HG02588 (cell line): ENCODE results near the gene CUL1.

Experiments
- ATAC-seq: cut with Tn5 transposase; IDR thresholded peaks from one replicate; pipeline ENCODE4 v1.9.1; 2021; ENCODE audit warnings: mild to moderate bottlenecking, moderate library complexity; ENCODE audit not compliant: unreplicated experiment

CUL1 gene

DNA sequence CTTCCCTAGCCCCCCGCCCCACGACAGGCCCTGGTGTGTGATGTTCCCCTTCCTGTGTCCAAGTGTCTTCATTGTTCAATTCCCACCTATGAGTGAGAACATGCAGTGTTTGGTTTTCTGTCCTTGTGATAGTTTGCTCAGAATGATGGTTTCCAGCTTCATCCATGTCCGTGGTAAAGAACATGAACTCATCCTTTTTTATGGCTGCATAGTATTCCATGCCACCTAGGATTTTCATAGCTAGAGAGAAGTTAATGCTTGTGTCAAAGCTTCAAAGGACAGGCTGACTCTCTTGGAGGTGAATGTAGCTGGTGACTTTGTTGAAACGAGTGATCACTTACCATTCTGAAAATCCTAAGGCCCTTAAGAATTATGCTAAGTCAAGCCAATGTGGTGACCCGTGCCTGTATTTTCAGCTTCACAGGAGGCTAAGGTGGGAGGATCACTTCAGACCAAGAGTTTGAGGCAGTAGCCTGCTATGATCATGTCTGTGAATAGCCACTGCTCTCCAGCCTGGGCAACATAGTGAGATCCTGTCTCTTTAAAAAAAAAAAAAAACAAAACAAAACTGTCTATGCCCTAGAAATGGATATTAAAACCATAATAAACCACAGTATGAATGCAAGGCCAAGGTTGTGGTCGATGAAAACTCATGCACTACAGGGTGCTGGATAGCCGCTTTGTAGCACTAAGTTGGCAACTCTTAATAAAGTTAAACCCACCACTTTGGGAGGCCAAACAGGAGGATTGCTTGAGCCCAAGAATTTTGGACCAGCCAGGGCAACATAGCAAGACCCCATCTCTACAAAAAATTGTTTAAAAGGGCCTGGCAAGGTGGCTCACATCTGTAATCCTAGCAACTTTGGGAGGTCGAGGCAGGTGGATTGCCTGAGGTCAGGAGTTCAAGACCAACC, 52.0 kb downstream of the CUL1 start:
- ATAC-seq: no peak

DNA sequence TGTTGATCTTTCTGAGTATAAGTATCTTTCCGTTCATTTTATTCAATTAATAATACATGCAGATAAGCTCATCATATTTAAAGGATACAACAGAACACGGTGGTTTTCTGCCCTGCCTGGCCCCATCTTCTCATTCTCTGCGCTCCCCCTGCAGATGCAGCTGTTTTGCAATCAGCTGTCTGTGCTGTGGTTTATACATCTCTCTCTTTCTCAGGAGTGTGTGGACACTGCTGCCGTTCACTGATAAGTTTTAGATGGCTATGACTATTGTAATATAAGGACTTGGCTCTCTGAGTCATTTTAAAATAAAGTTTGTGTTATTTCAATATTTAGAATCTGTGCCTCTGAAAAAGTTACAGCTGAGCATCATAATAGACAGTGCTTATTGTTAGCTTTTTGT, 54.5 kb downstream of the CUL1 start:
- no peak for ATAC-seq

DNA sequence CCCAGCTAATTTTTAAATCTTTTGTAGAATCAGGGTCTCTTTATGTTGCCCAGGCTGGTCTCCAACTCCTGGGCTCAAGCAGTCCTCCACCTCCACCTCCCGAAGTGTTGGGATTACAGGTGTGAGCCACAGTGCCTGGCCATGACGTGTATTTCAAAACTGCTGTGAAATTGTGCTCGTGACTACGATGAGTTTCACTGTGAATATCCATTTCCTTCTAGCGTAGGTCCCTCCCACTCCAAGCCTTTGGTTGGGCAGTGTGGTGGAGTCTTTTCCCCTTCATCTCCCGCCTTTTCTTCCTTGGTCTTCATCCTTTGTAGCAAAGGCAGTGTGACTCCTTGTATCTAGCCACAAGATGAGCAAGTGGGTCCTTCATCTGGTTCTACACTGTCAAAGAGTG, 56.2 kb downstream of the CUL1 start:
- no peak for ATAC-seq

DNA sequence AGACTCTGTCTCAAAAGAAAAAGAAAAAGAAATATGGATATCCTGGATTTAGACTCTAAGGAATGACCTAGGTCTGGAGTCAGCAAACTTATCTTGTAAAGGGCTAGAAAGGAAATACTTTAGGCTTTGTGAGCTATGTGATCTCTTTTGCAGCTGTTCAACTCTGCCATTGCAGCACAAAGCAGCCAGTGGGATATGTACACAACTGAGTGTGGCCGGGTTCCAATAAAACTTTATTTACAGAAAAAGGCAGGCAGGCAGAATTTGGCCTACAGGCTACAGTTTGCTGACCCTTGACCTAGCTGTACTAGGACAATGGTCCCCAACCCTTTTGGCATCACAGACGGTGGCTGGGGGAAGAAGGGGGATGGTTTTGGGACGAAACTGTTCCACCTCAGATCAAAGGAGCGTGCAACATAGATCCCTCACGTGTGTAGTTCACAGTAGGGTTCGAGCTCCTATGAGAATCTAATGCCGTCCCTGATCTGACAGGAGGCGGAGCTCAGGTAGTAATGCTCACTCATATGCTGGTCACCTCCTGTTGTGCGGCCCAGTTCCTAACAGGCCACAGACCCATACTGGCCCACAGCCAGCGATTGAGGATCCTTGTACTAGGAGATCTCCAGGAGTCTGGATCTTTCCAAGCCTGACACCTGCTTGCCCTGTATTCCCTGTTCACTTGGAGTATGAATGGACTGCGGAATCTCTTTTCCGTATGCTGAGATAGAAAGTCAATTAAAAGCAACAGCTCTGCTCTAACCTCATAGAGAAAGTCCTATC, 63.0 kb downstream of the CUL1 start:
- no peak for ATAC-seq

DNA sequence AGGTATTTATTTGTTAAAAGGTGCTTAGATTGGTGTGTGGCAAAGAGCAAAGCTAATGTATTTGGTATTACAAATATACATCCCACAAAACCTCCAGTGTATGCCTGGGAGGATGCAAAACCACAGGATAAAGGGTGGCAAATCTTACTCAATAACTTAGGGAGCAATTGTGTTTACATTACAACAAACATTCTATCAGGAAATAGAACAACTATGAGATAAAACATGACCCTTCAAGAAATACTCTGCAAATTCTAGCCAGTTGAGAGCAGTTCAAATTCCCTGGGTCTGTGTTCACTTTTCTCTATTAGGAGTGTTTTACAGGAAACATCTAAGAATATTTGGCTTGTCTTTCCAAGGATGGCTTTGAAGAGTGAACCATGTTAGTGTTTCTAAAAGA, 64.9 kb downstream of the CUL1 start:
- no peak for ATAC-seq

DNA sequence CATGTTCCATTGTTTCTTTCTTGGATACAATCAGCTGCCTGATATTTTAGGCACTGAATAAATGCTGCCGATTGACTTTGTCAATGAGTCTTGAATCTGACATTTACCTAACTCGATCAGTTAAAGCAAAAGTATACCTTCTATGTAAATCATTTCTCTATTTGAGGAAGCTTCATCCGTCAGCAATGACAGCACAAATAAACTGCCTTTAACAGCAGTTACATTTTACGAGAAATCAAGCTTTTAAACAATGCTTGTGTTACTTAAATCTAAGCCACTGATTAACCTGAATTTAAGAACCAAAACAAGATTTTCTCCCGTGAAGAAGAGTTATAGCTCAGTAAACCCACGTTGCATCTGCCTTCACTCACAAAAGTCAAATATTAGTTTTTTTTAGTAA, 71.3 kb downstream of the CUL1 start:
- no peak for ATAC-seq

DNA sequence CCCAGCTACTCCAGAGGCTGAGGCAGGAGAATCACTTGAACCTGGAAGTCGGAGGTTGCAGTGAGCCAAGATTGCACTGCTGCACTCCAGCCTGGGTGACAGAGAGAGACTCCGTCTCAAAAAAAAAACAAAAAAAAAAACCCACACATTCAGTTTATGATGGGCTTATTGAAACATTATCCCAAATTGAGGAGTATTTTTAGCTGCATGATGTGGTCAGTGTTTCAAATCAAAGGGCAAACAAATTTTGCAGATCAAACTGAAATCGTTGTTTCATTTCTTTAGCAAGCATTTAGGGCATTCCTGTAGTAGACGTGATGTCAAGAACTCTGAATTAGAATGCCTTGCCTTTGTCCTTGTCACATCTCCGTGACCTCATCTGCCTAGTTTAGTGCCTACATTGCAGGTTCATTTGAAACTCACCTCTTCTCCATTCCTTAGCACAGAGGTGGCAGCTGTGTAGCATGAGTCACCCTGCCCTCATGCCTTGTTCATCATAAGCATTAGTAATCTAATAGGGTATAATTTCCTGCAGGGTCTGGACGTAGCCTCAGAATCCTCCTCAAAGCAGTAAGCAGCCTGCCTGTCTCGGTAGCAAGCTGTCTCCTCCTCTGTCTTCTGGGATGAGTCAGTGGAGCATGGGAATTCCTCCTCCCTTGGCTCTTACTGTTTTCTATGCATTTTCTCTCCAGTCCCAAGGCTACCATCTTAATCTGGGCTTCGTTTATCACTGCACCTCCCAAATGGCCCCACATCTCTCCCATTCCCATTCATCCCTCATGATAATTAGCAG, 73.8 kb downstream of the CUL1 start:
- no peak for ATAC-seq

DNA sequence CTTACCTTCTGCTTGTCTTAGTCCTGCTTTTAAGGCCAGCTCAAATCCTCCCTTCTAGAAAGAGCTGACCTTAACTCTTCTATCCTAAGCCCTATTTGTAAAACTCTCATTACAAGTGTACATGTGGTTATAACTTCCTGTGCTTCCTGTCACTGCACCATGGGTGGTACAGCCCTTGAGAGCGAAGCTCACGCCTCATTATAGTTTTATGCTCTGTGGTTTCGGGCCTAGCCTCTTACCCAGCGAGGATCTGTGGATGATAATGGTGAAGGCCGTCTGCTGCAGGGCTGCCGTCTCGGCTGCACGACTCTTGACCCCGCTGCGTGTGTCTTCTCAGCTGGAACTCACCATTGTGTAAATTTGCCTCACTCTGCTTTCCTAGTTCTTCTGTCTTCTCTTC, 74.6 kb downstream of the CUL1 start:
- ATAC-seq: no peak

DNA sequence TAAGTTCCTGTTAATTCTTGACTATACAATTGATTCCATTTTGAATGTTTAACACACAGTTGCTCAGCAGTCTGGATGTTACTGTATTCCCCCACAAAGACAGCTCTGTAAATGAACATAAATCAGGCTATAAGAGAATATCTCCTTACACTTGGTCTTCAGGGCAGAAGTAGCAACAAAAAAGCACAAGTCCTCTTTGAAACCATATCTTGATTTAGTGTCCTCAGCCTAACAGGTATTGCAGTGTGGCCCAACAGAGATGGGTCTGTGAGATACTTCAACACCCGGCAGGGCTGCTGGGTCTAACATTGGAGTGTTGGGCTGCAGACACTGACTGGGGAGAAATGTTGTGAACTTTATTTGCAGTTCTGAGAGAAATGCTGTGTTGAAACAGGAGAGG, 75.8 kb downstream of the CUL1 start:
- no peak for ATAC-seq

DNA sequence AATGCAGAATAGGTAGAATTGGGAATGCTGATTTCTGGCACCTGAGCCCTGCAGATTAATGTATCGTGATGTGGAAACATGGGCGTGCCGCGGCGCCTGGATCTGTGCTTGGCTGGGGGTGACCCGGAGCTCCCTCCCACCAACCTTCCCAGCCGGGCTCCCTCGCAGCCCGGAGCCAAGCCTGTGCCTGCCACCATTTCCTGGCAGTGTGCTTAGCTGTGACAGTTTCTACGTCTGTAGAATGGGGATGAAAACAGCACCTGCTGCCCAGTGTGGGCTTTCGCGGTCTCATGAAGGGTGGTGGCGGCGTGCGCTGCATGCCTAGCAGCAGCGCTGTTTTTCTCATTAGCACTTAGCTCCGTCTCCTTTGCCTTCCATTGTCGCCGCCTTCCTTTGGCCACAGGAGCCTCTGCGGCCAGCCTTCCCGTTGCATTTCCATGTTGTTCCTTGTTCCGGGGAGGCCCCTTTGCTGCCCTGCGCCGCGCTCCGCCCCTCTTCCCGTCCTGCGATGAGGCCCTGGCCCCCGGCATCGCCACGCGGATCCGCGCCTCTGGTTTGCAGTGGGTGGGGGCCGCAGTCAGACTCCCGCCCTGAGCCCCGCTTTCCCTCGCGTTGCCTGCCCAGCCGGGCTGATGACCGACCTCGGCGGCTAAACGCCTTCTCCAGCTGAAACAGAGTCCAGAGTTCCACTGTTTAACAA, 84.2 kb downstream of the CUL1 start:
- ATAC-seq: no peak

DNA sequence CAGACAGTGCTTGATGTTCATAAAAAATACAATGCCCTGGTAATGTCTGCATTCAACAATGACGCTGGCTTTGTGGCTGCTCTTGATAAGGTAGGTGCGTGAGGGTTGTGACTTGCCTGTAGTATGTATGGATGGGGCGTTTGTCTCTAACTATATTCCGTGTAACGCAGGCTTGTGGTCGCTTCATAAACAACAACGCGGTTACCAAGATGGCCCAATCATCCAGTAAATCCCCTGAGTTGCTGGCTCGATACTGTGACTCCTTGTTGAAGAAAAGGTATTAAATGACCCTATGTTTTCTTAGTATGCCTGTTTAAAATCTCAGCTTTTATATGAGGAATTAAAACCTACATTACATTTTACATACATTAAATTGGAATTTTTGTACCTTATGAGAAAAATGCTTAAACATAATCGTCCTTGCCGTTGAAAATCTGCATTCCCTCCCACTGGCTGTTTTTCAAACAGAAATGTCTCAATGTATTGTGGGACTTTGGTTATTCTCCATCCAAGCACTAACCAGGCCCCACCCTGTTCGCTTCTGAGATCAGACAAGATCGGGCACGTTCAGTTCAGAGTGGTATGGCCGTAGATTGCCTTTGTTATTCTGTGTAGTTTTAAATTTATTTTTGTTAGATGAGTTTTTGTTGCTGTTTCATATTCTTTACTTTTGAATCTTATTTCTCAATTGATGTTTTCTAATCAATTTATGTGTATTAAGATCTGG, 85.3 kb downstream of the CUL1 start:
- no peak for ATAC-seq

DNA sequence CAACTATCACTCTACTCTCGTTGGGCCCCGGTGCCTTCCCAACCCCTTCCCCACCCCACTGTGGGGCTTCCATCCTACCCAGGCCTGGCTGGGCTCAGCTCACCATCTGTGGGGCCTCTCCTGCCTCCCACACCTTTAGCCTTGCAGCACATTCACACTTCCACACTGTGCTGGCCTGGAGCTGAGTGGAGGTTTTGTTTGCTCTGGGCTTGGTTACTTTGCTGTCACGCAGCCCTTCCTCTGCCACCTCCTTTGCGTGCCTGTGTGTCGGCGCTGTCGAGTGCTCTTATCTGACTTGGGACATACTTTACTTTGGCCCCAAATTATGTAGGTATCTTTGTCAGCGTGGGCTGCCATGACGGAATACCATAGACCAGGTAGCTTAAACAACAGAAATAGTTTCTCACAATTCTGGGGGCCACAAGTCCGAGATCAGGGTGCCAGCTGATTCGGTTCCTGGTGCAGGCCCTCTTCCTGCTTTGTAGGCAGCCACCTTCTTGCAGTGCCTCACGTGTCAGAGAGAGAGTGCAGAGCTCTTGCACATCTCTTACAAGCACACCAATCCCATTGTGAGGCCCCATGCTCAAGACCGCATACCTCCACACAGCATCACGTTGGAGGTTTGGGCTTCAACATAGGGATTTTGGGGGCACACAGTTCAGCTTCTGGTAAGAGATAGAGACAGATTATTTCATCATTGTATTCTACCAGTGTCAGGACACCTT, 89.0 kb downstream of the CUL1 start:
- no peak for ATAC-seq

DNA sequence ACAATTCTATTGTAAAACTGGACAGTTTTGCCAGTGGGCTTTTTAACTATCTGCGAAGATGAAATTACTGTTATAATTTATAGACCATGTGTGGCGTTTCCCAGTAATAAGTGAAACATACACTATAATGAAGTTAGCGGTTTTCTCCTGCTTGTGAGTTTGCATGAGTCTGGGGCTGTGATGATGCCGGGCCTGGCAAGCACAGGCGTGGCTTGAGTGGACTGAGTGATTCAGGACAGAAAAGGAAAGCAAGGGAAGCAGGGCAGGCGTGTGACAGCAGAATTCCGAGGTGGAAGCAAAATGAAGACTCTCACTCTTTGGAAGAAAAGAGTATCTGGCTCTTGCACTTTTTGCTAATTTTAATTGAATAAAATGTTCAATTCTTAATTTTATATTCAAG, 90.5 kb downstream of the CUL1 start:
- ATAC-seq: no peak

DNA sequence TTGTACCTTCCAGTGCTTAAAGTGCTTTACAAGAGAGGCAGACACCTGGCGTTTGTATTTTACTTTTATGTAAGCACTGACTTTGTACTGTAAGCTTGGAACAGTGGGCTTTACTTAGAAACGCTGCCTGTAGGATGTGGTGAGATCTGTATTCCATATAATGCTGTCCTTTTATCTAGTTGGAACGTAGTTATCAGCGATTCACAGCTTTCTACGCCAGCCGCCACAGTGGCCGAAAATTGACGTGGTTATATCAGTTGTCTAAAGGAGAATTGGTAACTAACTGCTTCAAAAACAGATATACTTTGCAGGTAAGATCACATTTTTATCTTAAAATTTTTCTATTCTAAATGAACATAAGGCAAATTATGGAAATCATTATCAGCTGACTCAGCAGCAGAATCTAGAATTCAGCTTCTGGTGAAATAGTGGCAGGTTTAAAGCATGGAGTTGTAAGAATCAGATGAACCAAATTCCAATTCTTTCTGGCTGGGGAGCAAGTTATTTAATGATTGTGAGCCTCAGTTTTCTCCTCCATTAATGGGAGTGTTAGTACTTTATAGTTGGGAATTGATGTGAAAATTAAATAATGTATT, 91.5 kb downstream of the CUL1 start:
- no peak for ATAC-seq

DNA sequence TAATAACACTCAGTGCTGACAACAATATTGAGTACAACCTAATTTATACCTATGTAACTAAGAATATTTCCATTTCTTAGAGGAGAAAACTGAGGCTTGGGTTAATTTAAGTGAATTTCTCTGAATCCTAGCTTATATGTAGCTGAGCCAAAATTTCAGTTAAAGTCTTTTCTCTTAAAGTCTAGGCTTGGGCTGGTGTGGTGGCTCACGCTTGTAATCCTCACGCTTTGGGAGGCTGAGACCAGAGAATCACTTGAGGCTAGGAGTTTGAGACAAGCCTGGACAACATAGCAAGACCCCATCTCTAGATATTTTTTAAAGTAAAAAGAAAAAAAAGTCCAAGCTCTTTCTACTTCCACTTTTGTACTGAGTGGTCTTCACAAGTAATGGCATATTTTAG, 92.1 kb downstream of the CUL1 start:
- no peak for ATAC-seq

DNA sequence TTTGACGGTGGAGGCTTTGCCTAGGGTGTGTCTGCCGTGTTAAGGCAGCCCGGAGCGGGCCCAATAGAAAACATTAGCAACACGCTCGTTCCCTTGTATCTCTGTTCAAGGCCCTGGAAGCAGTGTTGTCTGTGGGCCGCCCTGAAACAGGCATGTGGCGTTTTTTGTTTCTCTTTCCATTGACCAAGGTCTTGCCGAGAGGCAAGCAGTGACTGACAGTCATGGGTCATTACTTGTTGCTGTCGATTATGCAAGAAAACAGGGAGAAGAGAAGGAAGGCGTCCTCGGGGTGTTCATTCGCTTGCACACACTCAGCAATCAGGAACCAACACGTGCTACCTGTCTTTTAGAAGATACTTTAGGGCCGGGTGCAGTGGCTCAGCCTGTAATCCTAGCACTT, 92.8 kb downstream of the CUL1 start:
- no peak for ATAC-seq

DNA sequence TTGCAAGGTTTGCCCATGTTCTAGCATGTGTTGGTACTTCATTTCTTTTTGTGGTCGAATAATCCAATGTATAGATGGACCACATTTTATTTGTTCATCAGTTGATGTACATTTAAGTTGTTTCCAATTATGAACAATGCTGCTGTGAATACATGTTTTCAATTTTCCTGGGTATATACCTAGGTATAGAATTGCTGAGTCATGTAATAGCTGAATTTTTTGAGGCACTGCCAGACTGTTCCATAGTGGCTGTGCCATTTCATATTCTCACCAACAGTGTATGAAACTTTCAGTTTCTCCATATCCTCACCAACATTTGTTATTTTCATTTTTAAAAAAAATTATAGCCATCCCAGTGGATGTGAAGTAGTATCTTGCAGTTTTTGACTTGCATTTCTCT, 94.9 kb downstream of the CUL1 start:
- no peak for ATAC-seq

DNA sequence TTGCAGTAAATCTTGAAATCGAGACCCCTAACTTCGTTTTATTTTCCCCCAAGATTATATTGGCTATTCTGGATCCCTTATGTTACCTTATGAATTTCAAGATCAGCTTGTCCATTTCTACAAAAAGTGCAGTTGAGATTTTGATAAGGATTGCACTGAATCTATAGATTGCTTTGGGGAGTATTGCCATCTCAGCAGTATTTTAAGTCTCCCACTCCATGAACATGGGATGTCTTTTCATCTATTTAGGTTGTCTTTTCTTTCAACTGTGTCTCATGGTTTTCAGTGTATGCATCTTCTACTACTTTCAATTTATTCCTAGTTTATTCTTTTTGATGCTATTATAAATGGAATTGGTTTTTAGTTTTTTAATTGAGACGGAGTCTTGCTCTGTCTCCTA, 95.8 kb downstream of the CUL1 start:
- no peak for ATAC-seq

DNA sequence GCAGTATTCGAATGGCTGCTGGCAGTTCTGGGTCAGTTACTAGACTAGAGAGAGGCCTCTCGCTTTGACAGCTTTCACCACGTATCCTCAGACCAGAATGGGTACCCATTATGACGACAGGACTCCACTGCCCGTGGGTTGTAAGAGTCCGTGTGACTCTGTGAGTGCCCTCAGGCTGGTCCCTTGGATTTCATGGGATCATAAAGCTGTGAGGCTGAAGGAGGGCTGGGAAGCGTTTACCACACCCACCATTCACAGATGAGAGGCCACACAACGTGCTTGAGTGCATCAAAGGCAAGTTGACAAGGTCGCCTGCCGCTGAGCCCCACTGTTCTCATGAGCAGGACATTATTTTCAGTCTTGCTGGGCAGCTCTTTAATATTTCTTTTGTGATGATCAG, 98.1 kb downstream of the CUL1 start:
- no peak for ATAC-seq
